ENCODE measurements around the gene CDKL2.

Gene CDKL2

GRCh38 chr4:75639124-75639695 is 8.9 kb upstream of the CDKL2 start:
- no peak for DNase-seq (ENCODE audit: low read depth in 2 of 2)

DNA sequence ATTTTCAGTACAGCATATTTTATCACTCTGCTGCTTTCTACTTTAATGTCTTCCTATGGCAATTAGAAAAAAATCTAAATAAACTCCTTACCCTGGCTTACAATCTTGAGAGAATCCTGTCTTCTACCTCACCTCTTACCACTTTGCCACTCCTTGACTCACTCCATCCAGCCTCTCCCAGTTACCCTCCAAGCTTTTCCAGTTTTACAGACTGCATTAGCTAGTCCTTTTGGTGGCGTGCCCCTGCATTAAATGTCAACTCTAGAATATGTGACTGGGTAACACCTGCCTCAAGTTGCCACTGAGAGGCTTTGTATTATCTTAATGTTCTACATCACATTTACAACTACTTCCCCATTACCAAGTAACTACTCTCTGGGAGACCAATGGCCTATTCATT is 7.5 kb upstream of the CDKL2 start:
- no peak for DNase-seq (ENCODE audit: low read depth in 2 of 2)

DNA sequence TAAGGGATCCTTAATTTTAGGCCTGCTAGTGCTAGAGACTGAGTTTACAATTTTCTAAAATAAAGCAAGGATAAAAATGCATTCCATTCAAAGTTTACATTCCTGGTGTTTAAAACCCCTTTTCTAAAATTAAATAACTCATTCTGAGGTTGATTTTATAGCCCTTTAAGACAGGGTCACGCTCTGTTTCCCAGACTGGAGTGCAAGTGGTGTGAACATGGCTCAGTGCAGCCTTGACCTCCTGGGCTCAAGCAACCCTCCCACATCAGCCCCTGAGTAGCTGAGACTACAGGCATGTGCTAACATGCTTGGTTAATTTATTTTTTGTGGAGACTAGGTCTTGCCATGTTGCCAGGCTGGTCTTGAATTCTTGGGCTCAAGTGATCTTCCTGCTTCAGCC is 6.8 kb upstream of the CDKL2 start:
- DNase-seq (ENCODE audit: low read depth in 2 of 2): no peak

GRCh38 chr4:75634951-75635350 is 4.6 kb upstream of the CDKL2 start:
- no peak for DNase-seq (ENCODE audit: low read depth in 2 of 2)

- no peak for DNase-seq (ENCODE audit: low read depth in 2 of 2)
Observed at GRCh38 chr4:75634281-75634680, 4.0 kb upstream of the CDKL2 start.

GRCh38 chr4:75633846-75634245 is 3.5 kb upstream of the CDKL2 start:
- no peak for DNase-seq (ENCODE audit: low read depth in 2 of 2)

- no peak for DNase-seq (ENCODE audit: low read depth in 2 of 2)
Observed at GRCh38 chr4:75630937-75631329, 605 bp upstream of the CDKL2 start.

DNA sequence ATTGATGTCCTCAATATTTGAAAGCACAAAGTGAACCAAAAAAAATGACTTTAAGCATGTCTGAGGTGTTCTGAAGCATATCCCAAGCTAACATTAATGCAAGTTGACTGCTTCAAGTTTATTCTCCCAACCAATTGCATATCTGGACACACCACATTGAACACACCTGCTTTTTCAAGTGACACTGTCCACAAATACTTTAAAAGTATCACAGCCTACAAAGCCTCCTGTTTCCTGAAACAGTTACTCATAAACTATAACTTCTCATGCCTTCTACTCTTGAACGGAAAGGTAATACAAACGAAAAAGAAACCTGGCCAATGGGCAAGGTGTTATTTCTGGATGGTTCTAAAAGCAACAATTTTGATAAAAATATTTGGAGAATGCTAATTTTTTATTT is 1.1 kb downstream of the CDKL2 start:
- DNase-seq (ENCODE audit: low read depth in 2 of 2): no peak

DNA sequence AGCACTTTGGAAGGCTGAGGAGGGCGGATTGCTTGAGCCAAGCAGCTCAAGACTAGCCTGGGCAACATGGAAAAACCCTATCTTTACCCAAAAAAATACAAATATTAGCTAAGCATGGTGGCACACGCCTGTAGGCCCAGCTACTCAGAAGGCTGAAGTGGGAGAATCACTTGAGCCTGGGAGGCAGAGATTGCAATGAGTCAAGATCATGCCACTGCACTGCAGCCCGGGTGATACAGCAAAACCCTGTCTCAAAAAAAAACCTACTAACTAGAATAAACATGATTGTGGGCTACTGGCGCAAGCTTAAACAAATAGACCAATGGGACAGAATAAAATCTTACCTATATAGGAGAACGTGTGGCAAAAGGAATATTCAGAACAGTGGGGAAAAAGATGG is 7.3 kb downstream of the CDKL2 start:
- DNase-seq (ENCODE audit: low read depth in 2 of 2): no peak

DNA sequence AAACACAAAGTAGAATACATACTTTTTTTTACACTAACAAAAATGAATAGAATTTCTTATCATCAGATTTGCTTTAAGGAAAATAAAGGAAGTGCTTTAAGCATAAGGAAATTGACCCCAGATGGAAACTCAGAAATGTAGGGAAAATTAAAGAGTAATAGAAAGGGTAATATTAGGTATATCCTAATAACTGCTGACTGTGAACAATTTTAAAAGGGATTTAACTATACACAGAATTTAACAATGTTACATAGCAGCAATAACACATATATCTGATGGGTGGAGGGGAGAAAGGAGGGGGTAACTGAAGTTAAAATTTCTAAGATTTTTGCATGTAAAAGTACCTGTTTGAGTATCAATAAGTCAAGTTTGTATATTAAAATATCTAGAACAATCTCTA is 8.6 kb downstream of the CDKL2 start:
- no peak for DNase-seq (ENCODE audit: low read depth in 2 of 2)

DNA sequence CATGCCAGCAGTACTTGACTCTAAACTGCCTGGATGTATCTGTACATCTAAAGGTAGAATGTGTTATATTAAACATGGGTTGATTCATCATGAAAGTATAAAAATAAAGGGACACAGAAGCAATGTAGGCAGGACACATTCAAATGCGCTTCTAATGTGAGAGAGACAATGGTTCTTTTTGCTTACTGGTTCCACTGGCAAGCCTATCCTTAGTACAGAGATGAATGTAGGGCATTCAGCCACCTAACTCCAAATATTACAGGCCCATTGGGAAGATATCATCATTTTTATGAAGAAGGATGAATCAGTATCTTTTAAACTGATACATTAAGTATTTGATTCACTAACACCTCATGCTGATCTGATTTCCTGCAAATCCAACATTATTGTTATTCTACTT is 18.0 kb downstream of the CDKL2 start:
- no peak for DNase-seq (ENCODE audit: low read depth in 2 of 2)

DNA sequence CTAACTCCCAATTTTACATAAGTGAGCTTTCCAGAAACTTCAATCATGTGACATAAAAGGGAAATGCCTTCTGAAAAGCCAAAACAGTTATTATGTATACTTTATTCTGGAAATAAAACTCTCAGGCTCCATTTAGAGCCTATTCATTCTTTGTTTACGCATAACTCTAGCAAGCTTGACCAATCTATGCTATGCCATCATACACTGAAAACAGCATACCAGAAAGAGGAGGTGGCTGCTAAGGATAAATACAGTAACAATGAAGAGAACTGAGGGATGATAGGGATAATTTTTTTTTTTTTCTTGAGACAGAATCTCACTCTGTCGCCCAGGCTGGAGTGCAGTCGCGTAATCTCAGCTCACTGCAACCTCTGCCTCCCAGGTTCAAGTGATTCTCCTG is 24.4 kb downstream of the CDKL2 start:
- no peak for DNase-seq (ENCODE audit: low read depth in 2 of 2)

GRCh38 chr4:75599647-75600046 is 30.7 kb downstream of the CDKL2 start:
- no peak for DNase-seq (ENCODE audit: low read depth in 2 of 2)

GRCh38 chr4:75598390-75598789 is 31.9 kb downstream of the CDKL2 start:
- DNase-seq (ENCODE audit: low read depth in 2 of 2): no peak

DNA sequence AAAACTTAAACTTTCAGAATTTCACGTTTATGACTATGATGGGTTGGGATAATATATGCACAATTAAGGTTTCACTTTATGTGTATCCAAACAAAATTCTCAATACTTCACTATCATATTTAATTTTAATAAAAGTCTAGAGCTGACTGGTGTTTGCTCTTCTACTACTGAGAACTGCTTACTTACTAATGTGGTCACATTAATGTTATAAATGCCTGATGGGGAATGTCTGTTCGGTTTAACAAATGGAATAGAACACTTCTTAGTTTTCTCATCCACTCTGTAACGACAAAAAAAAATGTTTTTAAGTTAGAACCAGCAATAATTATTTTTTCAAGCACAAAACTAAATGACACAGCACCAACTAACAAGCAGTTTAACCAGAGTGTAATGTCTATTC is 34.3 kb downstream of the CDKL2 start:
- DNase-seq (ENCODE audit: low read depth in 2 of 2): no peak

DNA sequence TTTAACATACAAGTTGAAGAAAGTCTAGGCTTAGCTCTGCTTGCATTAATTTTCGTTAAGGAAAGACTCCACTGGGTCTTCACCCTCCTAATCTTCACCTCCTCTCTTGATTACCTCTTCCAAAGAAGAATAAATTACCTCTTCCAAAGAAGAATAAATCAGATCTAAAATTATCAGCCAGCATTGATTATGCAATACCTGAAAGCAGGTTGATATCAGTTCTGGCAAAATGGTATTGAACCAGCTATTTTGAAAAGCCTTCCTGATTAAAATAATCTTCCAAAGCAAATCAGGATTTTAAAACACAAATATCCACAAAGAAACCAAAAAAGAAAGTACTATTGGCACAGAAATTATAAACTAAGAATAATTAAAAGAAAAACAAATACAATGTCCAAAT is 36.9 kb downstream of the CDKL2 start:
- no peak for DNase-seq (ENCODE audit: low read depth in 2 of 2)

DNA sequence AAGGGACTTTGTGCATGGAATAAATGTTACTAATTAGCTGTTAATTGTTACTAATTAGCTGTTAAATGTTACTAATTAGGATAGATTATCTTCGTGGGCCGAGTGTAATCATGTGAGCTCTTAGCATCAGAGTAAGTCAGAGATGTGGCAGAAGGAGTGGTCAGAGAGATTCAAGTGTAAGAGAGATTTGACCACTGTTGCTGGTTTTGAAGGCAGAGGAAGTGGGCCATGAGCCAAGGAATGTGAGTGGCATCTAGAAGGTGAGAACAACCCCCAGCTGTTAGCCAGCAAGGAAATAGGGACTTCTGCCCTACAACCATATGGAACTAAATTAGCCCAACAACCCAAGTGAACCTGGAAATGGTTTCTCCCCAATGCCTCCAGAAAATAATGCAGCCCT is 46.3 kb downstream of the CDKL2 start:
- DNase-seq (ENCODE audit: low read depth in 2 of 2): no peak

- no peak for DNase-seq (ENCODE audit: low read depth in 2 of 2)
Observed at GRCh38 chr4:75567725-75568124, 62.6 kb downstream of the CDKL2 start.

GRCh38 chr4:75566911-75567310 is 63.4 kb downstream of the CDKL2 start:
- no peak for DNase-seq (ENCODE audit: low read depth in 2 of 2)

DNA sequence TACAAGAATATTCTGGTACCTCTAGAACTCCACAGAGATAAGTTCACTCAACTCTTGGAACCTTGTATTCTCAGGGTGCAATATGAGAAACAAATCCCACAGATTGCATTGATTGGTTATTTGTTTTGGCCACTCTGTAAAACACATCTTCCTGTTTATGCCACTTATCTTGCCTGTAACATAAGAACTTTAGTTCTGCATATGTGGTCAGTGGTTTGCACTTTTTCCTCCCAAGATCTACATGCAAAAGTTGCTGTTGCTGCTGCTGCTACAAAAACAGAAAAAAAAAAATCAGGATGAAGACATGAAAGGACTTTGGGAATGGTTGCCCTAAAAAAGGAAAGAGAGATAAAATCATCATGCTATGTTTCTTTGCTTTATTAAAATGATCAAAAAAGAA is 64.8 kb downstream of the CDKL2 start:
- no peak for DNase-seq (ENCODE audit: low read depth in 2 of 2)

- no peak for DNase-seq (ENCODE audit: low read depth in 2 of 2)
Observed at GRCh38 chr4:75564023-75564422, 66.3 kb downstream of the CDKL2 start.

DNA sequence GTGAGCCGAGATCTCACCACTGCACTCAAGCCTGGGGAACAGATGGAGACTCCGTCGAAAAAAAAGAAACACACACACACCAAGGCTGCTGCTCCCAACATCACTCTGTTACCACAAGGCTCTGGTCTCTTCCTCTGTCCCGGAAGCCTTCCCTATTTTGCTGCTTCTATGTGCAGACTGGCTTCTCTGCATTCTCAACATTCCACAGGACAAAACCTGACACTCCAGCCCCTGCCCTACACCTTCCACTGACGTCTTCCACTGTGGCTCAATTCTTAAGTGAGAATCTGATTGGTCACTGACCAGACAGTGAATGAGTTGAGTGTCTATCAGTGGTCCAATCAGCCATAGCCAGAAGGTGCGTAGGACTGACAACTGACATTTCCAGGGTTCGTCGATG is 68.5 kb downstream of the CDKL2 start:
- DNase-seq (ENCODE audit: low read depth in 2 of 2): no peak

GRCh38 chr4:75557696-75558095 is 72.6 kb downstream of the CDKL2 start:
- no peak for DNase-seq (ENCODE audit: low read depth in 2 of 2)

GRCh38 chr4:75555294-75556164 is 74.8 kb downstream of the CDKL2 start, which contains the start of gene ODAPH:
TSS of gene ODAPH (plus strand) at chr4:75556066. CDS start at chr4:75556083, 17 bp downstream.
- peak; percentile 18 to 20 for DNase-seq (ENCODE audit: low read depth in 2 of 2)

All from stimulated activated CD8-positive, alpha-beta memory T cell treated with anti-CD3 and anti-CD28 coated beads, Interleukin-15, amount 100 ng/mL, for 48 hours (primary cell).